Glomerular visceral epithelial cell (primary cell): Measurements from ENCODE around the gene PHF20.
"Not testable (repeated sequence)": the region's sequence is repeated elsewhere in the genome, so short reads cannot be mapped to it uniquely, and the experiment has no call there.

Experiments used
- DNase-seq: peaks from one replicate; pipeline ENCODE4 v3.0.0-alpha.2; 2016; ENCODE audit errors: extremely low spot score

Gene PHF20

DNA sequence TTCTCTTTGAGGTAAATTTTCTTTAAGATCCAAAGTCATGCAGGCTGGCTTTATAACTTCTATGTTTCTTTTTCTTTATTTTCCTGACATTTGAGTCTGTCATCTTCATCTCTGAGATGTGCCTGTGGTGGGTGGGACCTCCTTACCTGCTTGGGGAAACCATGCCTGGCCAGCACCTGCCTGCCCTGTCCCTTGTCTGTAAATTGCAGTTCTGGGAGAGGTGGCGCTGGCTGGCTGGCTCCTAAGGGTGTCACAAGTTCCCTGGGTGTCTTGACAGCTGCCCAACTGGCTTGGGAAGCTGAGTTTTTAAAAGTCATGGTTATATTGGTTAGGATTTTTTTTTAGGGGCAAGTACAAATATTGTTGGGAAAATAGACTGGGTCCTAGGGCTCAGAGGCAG is 146.2 kb downstream of the PHF20 start:
- no peak for DNase-seq

DNA sequence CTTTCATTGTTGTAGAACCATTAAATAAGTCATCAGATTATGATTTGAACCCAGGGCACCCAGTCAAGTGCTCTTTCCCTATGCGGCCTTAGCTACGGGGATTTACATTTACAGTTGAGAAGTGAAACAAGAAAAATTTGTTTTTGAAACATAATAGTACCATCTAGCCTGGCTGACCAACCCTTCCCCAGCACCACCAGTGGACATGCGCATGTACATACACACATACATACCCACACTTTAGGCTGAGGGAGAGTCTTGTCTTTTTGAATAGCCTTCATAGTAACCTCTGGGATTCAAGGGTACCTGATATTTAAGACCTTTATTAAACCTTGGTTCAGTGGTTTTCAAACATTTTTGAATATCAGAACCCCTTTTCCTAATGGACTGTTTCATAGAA is 148.7 kb downstream of the PHF20 start:
- DNase-seq: no peak

DNA sequence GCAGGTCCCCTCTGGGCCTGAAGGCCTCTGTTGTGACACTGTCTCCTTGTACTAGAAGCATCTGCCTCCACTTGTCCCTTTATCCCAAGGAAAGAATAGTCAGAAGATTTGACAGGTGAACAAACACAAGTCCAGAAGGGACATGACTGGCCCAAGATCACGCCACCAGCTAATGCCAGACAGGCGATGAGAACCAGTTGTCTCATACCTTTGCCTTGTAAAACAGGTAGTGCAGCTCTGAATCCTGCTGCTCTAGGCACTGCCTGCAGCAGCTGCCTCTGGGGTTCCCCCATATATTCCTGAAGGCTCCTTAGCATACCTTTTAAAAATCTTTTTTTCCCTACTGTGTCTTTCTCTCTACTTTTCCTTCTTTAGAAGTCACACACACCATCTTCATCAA is 157.5 kb downstream of the PHF20 start:
- DNase-seq: no peak

DNA sequence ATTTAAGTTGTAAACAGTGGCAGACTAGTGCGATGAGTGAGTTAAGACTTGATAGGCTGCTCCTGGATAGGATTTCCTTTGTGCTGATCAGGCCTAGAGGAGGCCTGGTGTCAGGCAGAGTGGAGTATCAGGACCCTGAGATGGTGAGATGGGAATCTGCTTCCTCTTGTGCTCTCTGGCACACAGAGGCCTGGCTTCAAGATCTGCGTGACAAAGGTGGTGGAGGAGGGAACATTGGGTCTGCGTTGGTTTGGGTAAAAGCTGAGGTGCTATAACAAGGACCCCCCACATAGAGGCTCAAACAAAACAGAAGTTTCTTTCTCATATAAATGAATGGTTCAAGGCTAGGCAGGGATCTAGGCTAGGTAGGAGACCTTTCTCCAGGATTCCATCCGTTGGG is 162.2 kb downstream of the PHF20 start:
- DNase-seq: no peak

DNA sequence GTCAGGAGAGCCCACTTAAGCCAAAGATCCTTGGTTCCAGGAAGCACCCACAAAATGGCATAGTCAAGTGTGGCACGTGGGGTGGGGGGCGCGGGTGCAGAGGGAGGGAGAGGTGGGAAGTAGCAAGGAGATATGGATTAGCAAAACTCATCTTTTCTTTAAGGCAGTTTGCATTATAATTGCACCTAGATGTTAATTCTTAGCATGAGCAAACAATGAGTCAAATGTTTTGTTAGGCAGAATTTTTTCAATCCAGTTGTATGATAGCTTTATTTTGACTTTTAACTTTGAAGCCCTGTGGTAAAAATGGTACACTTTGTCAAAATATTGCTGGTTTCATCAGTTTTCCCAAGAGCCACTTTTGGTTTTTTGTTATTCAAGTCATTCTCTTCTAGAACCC is 167.4 kb downstream of the PHF20 start:
- no peak for DNase-seq

DNA sequence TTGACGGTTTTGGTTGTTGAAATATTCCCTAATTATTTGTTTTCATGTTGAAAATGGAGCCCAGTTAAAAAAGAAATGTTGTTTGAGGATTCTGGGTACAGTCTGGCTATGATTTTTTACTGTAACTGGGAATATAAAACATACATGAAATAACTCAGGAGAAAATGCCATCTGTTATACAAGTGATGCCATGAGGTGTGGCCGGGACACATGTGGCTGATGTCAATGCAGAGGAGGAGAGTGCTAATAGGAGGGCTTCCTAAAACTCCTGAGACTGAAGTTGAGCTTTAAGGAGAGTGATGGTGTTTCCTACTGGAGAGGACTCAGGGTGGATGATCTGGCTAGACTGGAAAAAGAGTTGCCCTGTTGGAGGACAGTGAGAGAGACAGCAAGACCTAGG is 169.8 kb downstream of the PHF20 start:
- DNase-seq: no peak

DNA sequence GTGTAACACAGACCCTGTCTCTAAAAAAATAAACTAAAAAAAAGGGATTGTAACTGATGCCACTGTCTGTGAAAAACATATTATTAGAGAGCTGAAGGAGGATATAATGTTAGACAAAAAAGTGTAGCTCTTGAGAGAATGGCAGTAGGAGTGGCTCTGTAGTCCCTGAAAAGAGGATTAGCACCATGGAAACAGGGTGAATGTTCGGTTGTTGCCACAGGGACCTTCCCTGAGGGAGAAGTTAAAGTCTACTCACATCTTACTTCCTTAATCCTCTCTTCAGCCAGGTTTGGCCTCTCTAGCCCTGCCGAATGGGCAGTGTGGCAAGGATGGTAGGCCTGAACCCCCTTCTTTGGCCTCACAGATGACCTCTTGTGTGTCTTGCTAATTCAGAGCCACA is 170.4 kb downstream of the PHF20 start:
- no peak for DNase-seq

DNA sequence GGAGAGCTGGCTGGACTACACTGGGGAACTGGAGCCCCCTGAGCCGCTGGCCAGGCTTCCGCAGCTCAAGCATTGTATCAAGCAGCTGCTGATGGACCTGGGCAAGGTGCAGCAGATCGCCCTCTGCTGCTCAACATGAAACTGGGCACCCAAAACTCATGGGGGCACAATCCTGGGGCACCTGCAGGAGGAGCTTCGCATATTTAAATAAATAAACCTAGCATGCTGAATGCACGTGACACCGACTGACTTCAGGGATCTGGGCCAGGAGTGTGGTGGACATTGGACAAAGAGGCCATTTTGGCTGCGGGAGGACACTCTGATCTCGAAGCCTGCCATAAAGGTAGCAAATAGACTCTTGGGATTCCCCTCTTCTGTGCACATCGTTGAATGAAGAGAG is 175.7 kb downstream of the PHF20 start:
- DNase-seq: peak; percentile 40

DNA sequence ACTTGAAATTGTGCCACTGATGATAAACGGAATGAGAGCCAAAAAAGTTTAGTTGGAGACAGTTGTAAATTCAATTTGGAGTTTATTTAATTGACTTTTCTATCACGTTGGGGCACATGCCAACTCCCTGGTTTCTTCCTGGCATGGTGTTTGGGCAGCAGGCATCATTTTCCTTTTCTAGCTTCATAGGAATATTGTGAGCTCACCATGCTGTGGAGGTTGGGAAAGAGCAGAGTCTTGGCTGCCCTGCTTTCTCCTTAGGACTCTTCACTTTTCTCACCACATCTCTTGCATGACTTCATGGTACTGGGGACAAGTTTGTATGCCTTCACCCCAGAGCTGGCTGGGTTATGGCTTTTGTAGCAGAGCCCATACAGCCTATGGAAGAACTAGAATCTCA is 176.1 kb downstream of the PHF20 start:
- peak; percentile 64 for DNase-seq

DNA sequence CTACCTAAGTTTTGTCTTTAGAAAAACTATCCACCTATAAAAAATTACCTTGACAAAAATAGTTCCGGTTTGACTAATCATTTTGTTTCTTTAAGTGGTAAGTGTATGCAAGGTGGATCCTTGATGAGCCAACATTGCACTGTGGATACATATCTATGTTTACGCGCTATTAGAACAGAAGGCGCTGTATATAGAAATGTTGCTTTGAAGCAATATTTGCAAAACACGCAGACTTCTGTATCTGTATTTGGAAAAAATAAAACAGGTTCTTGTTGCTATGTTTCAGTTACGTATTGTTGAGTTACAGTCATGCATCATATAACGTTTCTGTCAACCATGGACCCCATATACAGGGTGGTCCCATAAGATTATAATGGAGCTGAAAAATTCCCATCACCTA is 178.3 kb downstream of the PHF20 start:
- no peak for DNase-seq

DNA sequence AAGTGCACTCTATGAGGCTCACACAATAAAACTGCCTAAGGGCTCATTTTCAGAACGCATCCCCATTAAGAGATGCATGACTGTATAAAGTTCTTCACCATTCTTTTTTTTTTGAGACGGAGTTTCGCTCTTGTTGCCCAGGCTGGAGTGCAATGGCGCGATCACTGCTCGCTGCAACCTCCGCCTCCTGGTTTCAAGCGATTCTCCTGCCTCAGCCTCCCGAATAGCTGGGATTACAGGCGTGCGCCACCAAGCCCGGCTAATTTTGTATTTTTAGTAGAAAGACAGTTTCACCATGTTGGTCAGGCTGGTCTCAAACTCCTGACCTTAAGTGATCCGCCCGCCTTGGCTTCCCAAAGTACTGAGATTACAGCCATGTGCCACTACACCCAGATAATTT is 180.3 kb downstream of the PHF20 start:
- not testable (repeated sequence) for DNase-seq

DNA sequence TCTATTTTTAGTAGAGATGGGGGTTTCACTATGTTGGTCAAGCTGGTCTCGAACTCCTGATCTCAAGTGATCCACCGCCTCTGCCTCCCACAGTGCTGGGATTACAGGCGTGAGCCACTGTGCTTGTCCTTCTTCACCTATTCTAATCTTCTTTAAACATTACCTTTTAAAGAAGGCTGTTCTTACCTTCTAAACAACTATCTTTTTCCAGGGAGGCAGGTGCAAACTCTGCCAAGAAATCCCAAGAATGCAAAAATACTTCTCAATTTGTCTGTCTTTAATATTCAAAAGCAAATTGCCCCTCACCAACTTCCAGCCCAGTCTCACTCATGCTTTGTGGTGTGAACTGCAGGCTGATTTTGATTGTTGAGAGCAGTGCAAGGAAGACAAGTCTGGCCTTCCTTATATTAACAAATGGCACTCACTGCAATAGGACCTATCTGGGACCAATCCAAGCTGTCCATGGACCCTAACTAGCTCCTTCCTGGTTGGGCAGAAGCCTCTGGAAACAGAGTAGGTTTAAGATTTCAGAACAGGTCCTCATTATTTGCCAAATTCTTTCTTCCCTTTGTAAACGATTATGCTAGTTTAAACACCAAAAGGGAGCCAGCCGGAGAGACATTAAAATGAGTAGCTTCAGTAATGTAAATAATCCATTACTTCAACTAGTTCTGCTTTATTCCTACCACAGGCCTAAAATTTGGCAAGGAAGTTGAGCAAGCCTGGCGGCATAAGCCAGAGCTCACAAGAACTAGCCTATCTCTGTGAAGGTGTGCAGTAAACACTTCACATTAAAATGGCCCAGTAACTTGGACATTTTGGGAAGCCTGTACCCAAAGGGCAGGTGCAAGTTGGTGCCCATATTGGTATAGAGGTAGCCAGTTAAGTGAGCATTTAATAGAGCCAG is 180.9 kb downstream of the PHF20 start:
- DNase-seq: peak; percentile 48

DNA sequence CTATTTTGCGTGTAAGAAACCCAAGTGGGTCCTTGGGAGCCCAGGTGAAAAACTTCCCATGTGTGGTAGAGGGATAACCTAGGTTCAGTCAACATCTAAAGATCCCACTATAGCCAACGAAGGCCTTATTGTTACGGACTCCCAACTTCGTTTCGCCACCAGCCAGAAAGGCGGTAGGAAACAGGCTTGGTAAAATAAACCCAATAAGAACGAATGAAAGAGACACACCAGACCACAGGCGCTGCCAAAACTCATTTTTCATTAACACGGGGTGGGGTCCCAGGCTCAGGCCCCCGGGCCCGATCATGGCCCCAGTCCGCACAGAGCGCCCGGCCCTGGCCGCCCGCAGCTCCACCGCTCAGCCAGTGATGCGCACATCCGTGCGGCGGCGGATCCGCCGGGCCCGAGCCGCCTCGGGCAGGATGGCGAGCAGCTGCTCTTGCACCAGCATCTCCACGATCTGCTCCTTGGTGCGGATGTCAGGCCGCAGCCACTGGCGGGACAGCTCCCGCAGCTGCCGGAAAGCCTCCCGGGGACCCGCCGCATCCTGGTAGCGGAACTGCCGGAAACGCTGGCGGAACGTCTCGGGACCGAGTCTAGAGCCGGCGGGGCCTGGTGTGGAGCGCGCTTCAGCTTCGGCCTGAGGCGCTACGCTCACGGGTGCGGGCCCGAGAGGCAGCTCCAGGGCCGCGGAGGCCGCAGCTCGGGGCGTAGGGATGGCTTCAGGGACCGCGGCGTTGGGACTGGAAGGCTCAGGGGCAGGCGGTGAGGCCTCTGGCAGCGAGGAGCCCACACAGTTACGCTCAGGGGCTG is 181.8 kb downstream of the PHF20 start:
- DNase-seq: peak; percentile 48

DNA sequence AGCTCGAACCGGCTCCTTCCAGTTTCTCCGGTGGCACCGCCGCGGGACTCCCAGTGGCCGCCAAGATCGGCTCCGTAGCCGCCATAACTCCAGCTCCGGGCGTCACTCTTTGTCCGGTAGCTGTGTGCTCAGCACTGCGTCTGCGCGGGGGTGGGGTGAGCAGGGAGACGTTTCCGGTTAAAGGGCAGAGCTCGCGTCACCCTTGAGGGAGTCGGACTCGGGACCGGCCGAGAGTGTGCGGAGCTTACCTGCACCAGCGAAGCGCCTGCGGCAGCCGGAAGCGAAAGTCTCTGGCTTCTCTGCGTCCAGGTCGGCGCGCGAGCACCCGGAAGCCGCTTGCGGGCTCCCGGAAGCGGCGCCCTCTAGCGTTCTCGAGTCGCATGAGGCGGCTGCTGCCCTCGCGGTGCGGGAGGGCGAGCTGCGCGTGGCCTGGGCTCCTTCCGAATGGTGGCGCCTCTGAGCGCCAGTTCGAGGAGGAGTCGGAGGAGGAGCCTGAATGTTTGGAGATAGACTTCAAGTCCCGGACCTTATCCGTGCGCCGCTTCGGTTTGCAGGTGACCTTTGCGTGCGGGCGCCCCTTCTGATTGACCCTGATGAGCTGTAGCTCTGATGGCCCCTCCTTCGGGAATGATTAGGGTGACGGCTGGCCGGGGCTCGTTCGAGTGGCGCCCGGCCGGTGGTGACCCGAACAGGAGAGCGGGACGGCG is 182.5 kb downstream of the PHF20 start, which contains the start of gene SCAND1:
Gene SCAND1 (minus strand): TSS at position 303 of the 707 bp plus-strand sequence. CDS start 218 bp downstream, at position 85.
- peak; percentile 100 for DNase-seq

DNA sequence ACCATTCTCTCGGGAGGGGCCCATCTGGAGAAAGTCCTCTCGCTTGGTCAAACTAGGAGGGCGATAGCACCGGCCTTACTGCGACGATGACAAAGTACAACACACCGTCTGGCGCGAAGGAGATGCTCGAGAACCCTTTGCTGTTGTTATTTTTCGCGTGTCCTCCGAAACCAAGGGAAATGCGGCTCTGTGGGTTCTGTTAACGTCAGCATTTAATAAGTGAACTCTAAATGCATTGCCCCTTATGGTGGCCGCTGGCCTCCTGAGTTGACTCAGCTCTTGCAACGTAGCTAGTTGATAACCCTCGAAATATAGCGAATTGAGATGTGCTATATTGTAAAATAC is 183.1 kb downstream of the PHF20 start:
- peak; percentile 52 for DNase-seq

DNA sequence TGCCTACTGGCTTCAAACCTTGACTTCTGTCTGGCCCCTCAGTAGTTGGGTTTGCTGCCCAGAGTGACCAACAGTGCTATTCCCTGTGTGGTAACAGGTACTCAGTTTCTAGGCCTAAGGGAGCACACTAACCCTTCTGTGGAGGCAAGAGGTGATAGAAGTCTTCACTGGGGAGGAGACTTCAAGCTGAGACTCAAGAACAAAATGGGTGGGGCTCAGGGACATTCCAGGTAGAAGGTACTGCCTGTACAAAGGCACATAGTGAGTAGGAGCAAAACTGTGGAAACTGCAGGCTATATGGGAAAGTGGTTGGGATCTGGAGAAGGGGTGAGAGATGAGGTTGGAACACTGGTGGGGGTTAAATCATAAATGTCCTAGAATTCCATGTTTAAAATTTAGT is 184.8 kb downstream of the PHF20 start:
- no peak for DNase-seq

DNA sequence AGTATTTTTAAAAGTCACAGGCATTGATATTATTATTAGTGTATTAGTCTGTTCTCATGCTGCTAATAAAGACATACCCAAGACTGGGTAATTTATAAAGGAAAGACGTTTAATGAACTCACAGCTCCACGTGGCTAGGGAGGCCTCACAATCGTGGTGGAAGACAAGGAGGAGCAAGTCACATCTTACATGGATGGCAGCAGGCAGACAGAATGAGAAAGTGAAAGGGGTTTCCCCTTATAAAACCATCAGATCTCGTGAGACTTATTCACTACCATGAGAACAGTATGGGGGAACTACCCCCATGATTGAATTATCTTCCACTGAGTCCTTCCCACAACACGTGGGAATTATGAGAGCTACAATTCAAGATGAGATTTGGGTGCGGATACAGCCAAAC is 187.5 kb downstream of the PHF20 start:
- DNase-seq: not testable (repeated sequence)

DNA sequence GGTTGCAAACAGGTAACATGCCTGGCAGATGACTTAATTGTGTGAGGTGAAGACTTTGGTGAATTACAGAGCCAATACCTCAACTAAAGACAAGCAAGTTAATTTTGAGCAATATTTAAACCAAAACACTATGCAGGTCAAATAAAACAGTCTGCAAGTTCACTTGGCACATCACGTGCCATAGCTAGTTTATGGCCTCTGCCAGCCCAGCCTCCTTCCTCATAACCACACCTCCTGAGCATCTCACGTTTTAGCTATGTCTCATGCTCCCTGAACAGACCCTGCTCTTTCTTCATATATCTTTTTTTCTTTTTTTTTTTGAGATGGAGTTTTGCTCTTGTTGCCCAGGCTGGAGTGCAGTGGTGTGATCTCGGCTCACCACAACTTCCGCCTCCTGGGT is 192.1 kb downstream of the PHF20 start:
- no peak for DNase-seq

DNA sequence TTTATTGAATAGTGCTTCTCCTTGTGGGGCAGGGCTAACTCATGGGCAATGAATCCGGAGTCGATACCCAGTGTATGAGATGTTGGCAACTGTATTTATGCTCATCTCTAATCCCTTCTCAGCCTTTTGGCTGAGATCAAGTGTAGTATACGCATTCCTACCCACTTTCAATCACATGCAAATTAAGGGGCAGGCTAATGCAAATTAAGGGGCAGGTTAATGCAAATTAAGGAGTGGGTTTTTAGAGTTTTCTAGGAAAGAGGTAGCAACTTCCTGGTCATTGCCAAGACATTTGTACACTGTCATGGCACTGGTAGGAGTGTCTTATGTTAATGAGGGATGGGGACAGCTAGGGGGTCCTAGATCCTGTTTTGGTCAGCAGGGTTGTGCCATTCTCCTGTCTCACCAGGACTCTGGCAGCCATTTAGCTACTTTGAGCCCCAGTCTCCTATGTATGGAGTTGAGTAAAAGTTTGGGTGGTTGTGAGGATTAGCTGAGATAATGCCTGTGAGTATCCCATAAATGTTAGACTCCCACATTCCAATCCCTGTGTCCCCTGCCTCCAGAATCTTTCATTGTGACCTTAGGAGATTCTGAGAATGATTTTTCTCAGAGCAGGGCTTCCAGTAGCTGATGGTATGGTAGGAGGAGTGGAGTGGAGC is 196.3 kb downstream of the PHF20 start, which contains the start of gene CNBD2:
Gene CNBD2 (plus strand): TSS at position 612 of the 662 bp plus-strand sequence. CDS start 173 bp downstream, outside the sequence.
- DNase-seq: no peak

DNA sequence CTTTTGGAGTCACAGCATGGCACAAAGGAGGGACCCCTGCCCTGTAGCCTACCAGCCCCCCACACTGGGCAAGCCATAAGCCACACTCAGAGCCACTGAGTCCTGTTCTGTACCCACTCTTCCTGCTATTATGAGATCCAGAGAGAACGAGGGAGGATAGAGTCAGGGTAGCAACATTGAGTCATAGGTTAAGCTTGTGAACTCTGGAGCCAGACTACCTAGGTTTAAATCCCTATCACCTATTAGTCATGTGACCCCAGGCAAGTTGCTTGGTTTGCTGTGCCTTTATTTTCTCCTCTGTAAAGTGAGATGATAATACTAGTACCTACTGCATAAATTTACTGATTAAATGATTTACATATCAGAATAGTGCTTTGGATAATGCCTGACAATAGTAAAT is 197.1 kb downstream of the PHF20 start:
- no peak for DNase-seq

DNA sequence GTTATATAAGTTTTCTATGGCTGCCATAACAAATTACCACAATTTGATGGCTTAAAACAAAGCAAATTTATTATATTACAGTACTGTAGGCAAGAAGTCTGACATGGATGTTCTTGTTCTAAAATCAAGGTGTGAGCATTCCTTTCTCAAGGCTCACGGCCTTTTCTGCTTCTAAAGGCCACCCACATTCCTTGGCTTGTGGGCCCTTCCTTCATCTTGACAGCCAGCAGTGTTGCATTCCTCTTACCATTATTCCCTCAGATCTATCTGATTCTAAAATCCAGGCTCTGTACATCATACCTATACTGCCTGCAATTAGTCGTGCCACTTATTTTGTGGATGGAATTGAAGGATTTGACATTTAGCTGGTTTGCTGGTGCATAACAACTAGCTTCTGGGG is 200.2 kb downstream of the PHF20 start:
- no peak for DNase-seq

DNA sequence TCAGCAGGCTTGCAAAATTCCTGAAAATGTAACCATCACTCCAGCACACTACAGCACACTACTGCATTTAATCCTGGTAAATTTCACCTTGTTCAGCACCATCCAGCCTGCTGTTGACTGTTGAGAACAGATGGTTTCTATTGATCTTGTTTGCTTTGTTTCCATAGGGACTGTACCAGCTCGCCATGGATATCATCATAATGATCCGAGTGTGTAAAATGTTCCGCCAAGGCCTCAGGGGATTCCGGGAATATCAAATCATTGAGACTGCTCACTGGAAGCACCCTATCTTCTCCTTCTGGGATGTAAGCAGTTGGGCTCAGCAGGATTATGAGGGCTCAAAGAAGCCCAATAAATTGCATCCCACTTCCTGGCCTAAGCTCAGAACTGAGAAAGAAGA is 200.6 kb downstream of the PHF20 start:
- DNase-seq: no peak
